Left lung (tissue), 10 donors: ENCODE data around the gene LIN9. TPM values are rescaled to one million over a fixed set of nuclear protein-coding genes. Genes with fewer than 3 reads are reported as not detected.

Source experiments
- ATAC-seq: fragments of 200-7000 bp; cut with Tn5 transposase; one replicate; pipeline ENCODE4 v1.9.1; 2020; ENCODE audit warnings: moderate library complexity
- DNase-seq, 4 donors: peaks; one replicate each; pipeline ENCODE4 v3.0.0-alpha.2; 2013 to 2020
- H3K27ac ChIP-seq, 2 donors: fragments of 200-600 bp; sonication (generic) in 1 of 2; one replicate each; pipeline versions ENCODE4 v1.5.0 to v1.8.0; 2020 to 2021
- H3K27me3 ChIP-seq, 2 donors: fragments of 200-600 bp; sonication (generic) in 1 of 2; one replicate each; pipeline versions ENCODE4 v1.5.0 to v1.8.0; 2020 to 2021
- H3K36me3 ChIP-seq, 2 donors: fragments of 200-600 bp; sonication (generic) in 1 of 2; one replicate each; pipeline versions ENCODE4 v1.5.0 to v1.8.0; 2020 to 2021
- H3K4me1 ChIP-seq, 2 donors: fragments of 200-600 bp; one replicate each; pipeline ENCODE4 v1.8.0; 2021
- H3K4me3 ChIP-seq, 2 donors: fragments of 200-600 bp; sonication (generic) in 1 of 2; one replicate each; pipeline versions ENCODE4 v1.5.0 to v1.8.0; 2020 to 2021; ENCODE audit warnings: mild to moderate bottlenecking in 1 of 2
- H3K9me3 ChIP-seq, 2 donors: fragments of 200-600 bp; sonication (generic) in 1 of 2; one replicate each; pipeline versions ENCODE4 v1.5.0 to v1.8.0; 2020 to 2021
- CTCF ChIP-seq, 2 donors: fragments of 200-600 bp; sonication (generic) in 1 of 2; IDR thresholded peaks; one replicate each; pipeline versions ENCODE4 v1.5.0 to v1.8.0; 2021; ENCODE audit warnings: antibody characterized with exemption in 2 of 2
- intact Hi-C, 2 donors: fragments of 100-400 bp; cut with DNase I; formaldehyde crosslinking; loops; one replicate each; pipeline versions ENCODE4 v1.11.2 to v1.14.2; 2022
- polyA plus RNA-seq, 6 donors: library from polyadenylated mRNA; unstranded; fragments of 120-200 nt; gene quantifications; one replicate each; pipeline ENCODE4 v1.2.1, GENCODE V29; 2013; ENCODE audit not compliant: insufficient read length in 6 of 6
- total RNA-seq, 2 donors: library from RNA; stranded (reverse); fragmentation: NEBNext Ultra II Directional; extraction: Animal tissue kit (Norgen Biotek cat#: 25700); gene quantifications; one replicate each; pipeline ENCODE4 v1.2.1, GENCODE V29; 2021
- donor health status: DM: no; HTN: yes; CAD: no.
- donor health status: DM: no; HTN: no; CAD: no.

LIN9 gene
- total and polyA plus RNA-seq, 8 donors, result 3.7 to 14.7 (median 11.5) TPM

GRCh38 chr1:226233293-226233692, 75.7 kb downstream of the LIN9 start:
- Histone ChIP-seq H3K9me3 (no peaks in the 10 kb centered on the region), H3K27ac (no peak overlapping the region), H3K4me3 (no peak overlapping the region), H3K27me3 (no peaks in the 10 kb centered on the region), H3K36me3 (peaks cover 0 to 39% of the 10 kb centered on the region in 2 donors), H3K4me1 (no peaks in the 10 kb centered on the region)
- TF ChIP-seq CTCF (IDR thresholded peaks at IDR 0.05), result no peak
- ATAC-seq, result no peak
- DNase-seq, result no peak
- intact Hi-C loops, result no loop called here

- DNase-seq (no peak), ATAC-seq (no peak)
- peaks cover 0 to 13% of the 10 kb centered on the region in 2 donors for H3K4me1 ChIP-seq
- H3K27me3 ChIP-seq, result peaks cover 8 to 45% of the 10 kb centered on the region in 2 donors
- H3K4me3 ChIP-seq, result no peak overlapping the region
- H3K9me3 ChIP-seq, result no peaks in the 10 kb centered on the region
- peaks cover 0 to 9% of the 10 kb centered on the region in 2 donors for H3K36me3 ChIP-seq
- no peak overlapping the region for H3K27ac ChIP-seq
- intact Hi-C loops, result no loop called here
- TF ChIP-seq CTCF (IDR thresholded peaks at IDR 0.05), result no peak
These were observed 82.4 kb downstream of the LIN9 start for GRCh38 chr1:226226601-226227000.

- peak; percentile 72 for ATAC-seq
- Histone ChIP-seq H3K36me3 (no peaks in the 10 kb centered on the region), H3K4me3 (peak overlapping the region; percentile 33 to 34), H3K27ac (no peak overlapping the region), H3K4me1 (peaks cover 0 to 13% of the 10 kb centered on the region in 2 donors), H3K27me3 (peaks cover 8 to 45% of the 10 kb centered on the region in 2 donors), H3K9me3 (no peaks in the 10 kb centered on the region)
- TF ChIP-seq CTCF (IDR thresholded peaks at IDR 0.05), result no peak
- intact Hi-C loops, result no loop called here
- peak in 3 of 4 donors; percentile 14 to 78 (median 19) for DNase-seq
These were observed 85.1 kb downstream of the LIN9 start for GRCh38 chr1:226223786-226224244.

GRCh38 chr1:226223157-226223785, 85.7 kb downstream of the LIN9 start, which contains the start of gene MIXL1:
Gene MIXL1, plus strand, starts transcription at chr1:226223664. Its CDS starts 18 bp downstream, at chr1:226223682.
- H3K27ac ChIP-seq, result no peak within 1 kb of the TSS
- H3K4me3 ChIP-seq, result peak within 1 kb of the TSS; percentile 33 to 34
- no peak for TF ChIP-seq CTCF (IDR thresholded peaks at IDR 0.05)
- intact Hi-C loops, result no loop called here
- H3K9me3 ChIP-seq, result no peaks in the 10 kb centered on the region
- DNase-seq (peak in 1 of 4 donors; percentile 8), ATAC-seq (peak; percentile 33)
- H3K27me3 ChIP-seq, result peaks cover 8 to 45% of the 10 kb centered on the region in 2 donors
- H3K36me3 ChIP-seq, result no peaks in the 10 kb centered on the region
- peaks cover 0 to 13% of the 10 kb centered on the region in 2 donors for H3K4me1 ChIP-seq

- no peak for TF ChIP-seq CTCF (IDR thresholded peaks at IDR 0.05)
- no peak for DNase-seq
- H3K4me1 ChIP-seq, result peaks cover 0 to 13% of the 10 kb centered on the region in 2 donors
- no peaks in the 10 kb centered on the region for H3K36me3 ChIP-seq
- no peak overlapping the region for H3K4me3 ChIP-seq
- H3K27me3 ChIP-seq, result peaks cover 8 to 45% of the 10 kb centered on the region in 2 donors
- ATAC-seq, result no peak
- H3K27ac ChIP-seq, result no peak overlapping the region
- H3K9me3 ChIP-seq, result no peaks in the 10 kb centered on the region
- intact Hi-C loops, result no loop called here
These were observed 86.3 kb downstream of the LIN9 start for GRCh38 chr1:226222686-226223085.
